HepG2 (cell line): ENCODE results near the gene SLC2A6. TPM values are rescaled to one million over a fixed set of nuclear protein-coding genes. Genes with fewer than 3 reads are reported as not detected.

ENCODE experiments used
- CREB3 ChIP-seq: sonication (generic); formaldehyde crosslinking; IDR thresholded peaks from 2 replicates; pipeline ENCODE4 v1.5.0; 2020; ENCODE audit warnings: missing genetic modification reagents
- FOXC1 ChIP-seq: sonication (generic); formaldehyde crosslinking; IDR thresholded peaks from 2 replicates; pipeline ENCODE4 v1.8.0; 2022; ENCODE audit warnings: mild to moderate bottlenecking, missing genetic modification reagents, borderline replicate concordance
- HMGA1 ChIP-seq: sonication (generic); formaldehyde crosslinking; conservative IDR thresholded peaks from 2 replicates; pipeline ENCODE4 v1.4.0; 2020; ENCODE audit warnings: missing genetic modification reagents
- KDM5A ChIP-seq: fragments of 200-600 bp; sonication (generic); IDR thresholded peaks from 2 replicates; pipeline ENCODE4 v1.7.0; 2018; ENCODE audit warnings: antibody characterized with exemption, mild to moderate bottlenecking, low read length, borderline replicate concordance
- LRRFIP1 ChIP-seq: sonication (generic); formaldehyde crosslinking; conservative IDR thresholded peaks from 2 replicates; pipeline ENCODE4 v1.4.0; 2020; ENCODE audit warnings: missing genetic modification reagents
- NFATC3 ChIP-seq: sonication (generic); formaldehyde crosslinking; IDR thresholded peaks from 2 replicates; pipeline ENCODE4 v1.5.1; 2020; ENCODE audit warnings: mild to moderate bottlenecking, missing genetic modification reagents
- SIN3A ChIP-seq: IDR thresholded peaks from 2 replicates; pipeline ENCODE4 v1.6.1; 2011; ENCODE audit warnings: low read depth, mild to moderate bottlenecking, control low read depth, low read length, borderline replicate concordance
- TBX2 ChIP-seq: sonication (generic); formaldehyde crosslinking; IDR thresholded peaks from 2 replicates; pipeline ENCODE4 v1.5.0; 2020; ENCODE audit warnings: missing genetic modification reagents, mild to moderate bottlenecking, borderline replicate concordance
- TCF12 ChIP-seq, 2 experiments: fragments of 450-650 bp in 1 of 2; sonication (generic) in 1 of 2; formaldehyde crosslinking in 1 of 2; IDR thresholded peaks; 2 replicates each; pipeline versions ENCODE4 v1.6.1 to v1.8.0; 2017 to 2022; ENCODE audit warnings: antibody characterized with exemption in 1 of 2, mild to moderate bottlenecking in 1 of 2, missing genetic modification reagents in 1 of 2, moderate library complexity in 1 of 2
- TGIF2 ChIP-seq: IDR thresholded peaks from 2 replicates; pipeline ENCODE4 v1.6.1; 2016; ENCODE audit warnings: control low read depth, missing compliant biosample characterization
- ZFP91 ChIP-seq: sonication (generic); formaldehyde crosslinking; IDR thresholded peaks from 2 replicates; pipeline ENCODE4 v1.9.0; 2022; ENCODE audit warnings: missing genetic modification reagents, mild to moderate bottlenecking, borderline replicate concordance
- ZMAT5 ChIP-seq: sonication (generic); formaldehyde crosslinking; IDR thresholded peaks from 2 replicates; pipeline ENCODE4 v1.5.0; 2020; ENCODE audit warnings: mild to moderate bottlenecking, low read depth, missing genetic modification reagents, borderline replicate concordance
- ZNF841 ChIP-seq: sonication (generic); formaldehyde crosslinking; IDR thresholded peaks from 2 replicates; pipeline ENCODE4 v1.8.1; 2023; ENCODE audit warnings: missing genetic modification reagents, borderline replicate concordance
- polyA plus RNA-seq, 8 experiments: library from polyadenylated mRNA; depleted of rRNA in 3 of 8; stranded (reverse) in 7 of 8; unstranded in 1 of 8; fragments of >200 nt; fragmentation: Illumina TruSeq in 4 of 8; extraction: Trizol in 4 of 8; gene quantifications; 2 replicates each; pipeline versions ENCODE4 v1.2.1 to v1.2.3, GENCODE V29; 2011 to 2016; ENCODE audit warnings: low read depth in 4 of 8, missing spikeins in 1 of 8, mixed read lengths in 1 of 8; ENCODE audit not compliant: insufficient read depth in 1 of 8
- total RNA-seq, 5 experiments: library from RNA; depleted of rRNA; stranded (reverse); fragments of >200 nt; fragmentation: Illumina TruSeq; extraction: Trizol; gene quantifications; 2 replicates each; pipeline ENCODE4 v1.2.3, GENCODE V29; 2016; ENCODE audit warnings: low read depth in 1 of 5

SLC2A6 gene
- total and polyA plus RNA-seq, 2 of the 13 experiments (the other 11 are each of a cell fraction or from before 2014, with no cell fraction given): 4.1 to 15.0 TPM

- no peak for TF ChIP-seq LRRFIP1 (CRISPR knock-in tag)
- TF ChIP-seq HMGA1 (CRISPR knock-in tag): no peak
- TF ChIP-seq CREB3 (CRISPR knock-in tag): 0 out of 2 replicates have a peak, but pooled peaks have one; percentile 51
- TF ChIP-seq ZMAT5 (CRISPR knock-in tag): no peak
- peak; percentile 63; the same call in 1 of the 2 replicates for TF ChIP-seq FOXC1 (CRISPR knock-in tag)
- no peak for TF ChIP-seq NFATC3 (CRISPR knock-in tag)
- TF ChIP-seq ZNF841 (CRISPR knock-in tag): no peak
- TF ChIP-seq KDM5A: no peak
- TF ChIP-seq ZFP91 (CRISPR knock-in tag): peak; percentile 71; the same call in 1 of the 2 replicates
- no peak for TF ChIP-seq TCF12 (IDR thresholded peaks at IDR 0.05)
- no peak for TF ChIP-seq TCF12 (CRISPR knock-in tag; IDR thresholded peaks at IDR 0.05)
- TF ChIP-seq SIN3A: no peak
- TF ChIP-seq TBX2 (CRISPR knock-in tag): peak; percentile 92
- peak; percentile 70; the same call in 1 of the 2 replicates for TF ChIP-seq TGIF2 (CRISPR knock-in tag)
Observed at GRCh38 chr9:133506653-133507038, 27.7 kb upstream of the SLC2A6 start (continued).
